ENCODE measurements around the gene DSG4. TPM values are rescaled to one million over a fixed set of nuclear protein-coding genes. Genes with fewer than 3 reads are reported as not detected.

Gene DSG4
- polyA plus RNA-seq, 2 of the 4 experiments (the other 2 are of a cell fraction): 0.03 TPM; not detected in 1

DNA sequence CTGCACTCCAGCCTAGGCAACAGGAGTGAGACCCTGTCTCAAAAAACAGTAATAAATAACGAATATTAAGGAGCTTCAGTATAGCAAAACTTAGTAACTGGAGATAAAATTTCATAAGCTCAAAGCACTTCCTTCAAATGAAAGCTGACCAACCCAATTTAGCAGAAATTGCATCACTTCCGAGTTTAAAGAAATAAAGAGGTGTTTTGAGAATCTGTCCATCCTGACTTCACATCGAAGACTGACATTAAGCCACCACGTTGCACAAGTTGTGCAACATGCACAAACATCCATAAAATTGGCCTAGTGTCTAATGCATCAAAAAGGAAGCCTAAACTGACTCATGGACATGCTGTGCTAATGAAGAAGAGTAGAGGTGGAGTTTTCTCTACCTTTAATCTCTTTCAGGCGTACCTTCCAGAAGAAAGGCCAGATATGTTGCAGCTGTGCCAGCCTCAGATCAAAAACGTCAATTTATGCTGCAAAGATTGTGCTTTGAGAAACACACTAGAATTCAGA, 63.3 kb downstream of the DSG4 start:
- Histone ChIP-seq H3K27ac (no peak overlapping the region), H3K4me3 (no peak overlapping the region), H3K9me3 (no peaks in the 10 kb centered on the region), H3K4me2 (no peak overlapping the region), H3K4me1 (no peaks in the 10 kb centered on the region)
- FAIRE-seq (no peak), DNase-seq (ENCODE audit: low read depth in 1 of 2, low spot score in 1 of 2) (no peak), ATAC-seq (no peak)
- CTCF ChIA-PET: interaction anchor here (0.7 to 0.8 kb wide), 2 partner anchors 13 to 15 kb away, joined by 3 to 4 read pairs; no protein-coding TSS in a partner anchor
- 63% methylated on average over 6 of the region's 6 CpGs for WGBS (ENCODE audit: missing lambda C conversion rate)
- POLR2A ChIA-PET: no interaction called here
- TF ChIP-seq, protein P1, sequence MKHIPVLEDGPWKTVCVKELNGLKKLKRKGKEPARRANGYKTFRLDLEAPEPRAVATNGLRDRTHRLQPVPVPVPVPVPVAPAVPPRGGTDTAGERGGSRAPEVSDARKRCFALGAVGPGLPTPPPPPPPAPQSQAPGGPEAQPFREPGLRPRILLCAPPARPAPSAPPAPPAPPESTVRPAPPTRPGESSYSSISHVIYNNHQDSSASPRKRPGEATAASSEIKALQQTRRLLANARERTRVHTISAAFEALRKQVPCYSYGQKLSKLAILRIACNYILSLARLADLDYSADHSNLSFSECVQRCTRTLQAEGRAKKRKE (CRISPR knock-in tag; IDR thresholded peaks at IDR 0.05; ENCODE audit: low read depth): no peak
- TF ChIP-seq JUNB (IDR thresholded peaks at IDR 0.05) (no peak), RARB (CRISPR knock-in tag; IDR thresholded peaks at IDR 0.05) (no peak), KDM1A (IDR thresholded peaks at IDR 0.05; ENCODE audit: low read depth) (no peak), ESRRA (IDR thresholded peaks at IDR 0.05; ENCODE audit: borderline replicate concordance, low read length) (no peak), EHF (CRISPR knock-in tag; IDR thresholded peaks at IDR 0.05) (no peak), TFCP2L1 (CRISPR knock-in tag; IDR thresholded peaks at IDR 0.05) (no peak), HDAC2 (IDR thresholded peaks at IDR 0.05) (no peak)

DNA sequence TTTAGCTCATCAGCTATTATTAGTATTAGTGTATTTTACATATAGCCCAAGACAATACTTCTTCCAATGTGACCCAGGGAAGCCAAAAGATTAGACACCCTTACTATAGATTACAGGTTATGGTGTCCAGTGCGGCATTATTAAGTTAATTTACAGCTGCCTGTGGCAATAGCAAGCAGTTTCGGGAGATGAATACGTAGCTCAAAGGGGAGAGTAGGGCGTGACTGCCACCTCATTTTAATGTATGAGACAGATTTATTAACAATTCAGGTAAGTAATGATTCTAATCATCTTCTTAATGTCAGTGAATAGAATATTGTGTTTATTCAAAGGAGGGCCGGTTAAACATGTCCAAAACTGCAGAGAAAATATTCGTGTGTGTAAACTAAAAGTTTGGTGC, 64.2 kb downstream of the DSG4 start:
- Histone ChIP-seq H3K27ac (no peak overlapping the region), H3K4me2 (no peak overlapping the region), H3K4me1 (no peaks in the 10 kb centered on the region), H3K9me3 (no peaks in the 10 kb centered on the region), H3K4me3 (no peak overlapping the region)
- no peak for ATAC-seq
- no peak for FAIRE-seq
- TF ChIP-seq, protein P2, sequence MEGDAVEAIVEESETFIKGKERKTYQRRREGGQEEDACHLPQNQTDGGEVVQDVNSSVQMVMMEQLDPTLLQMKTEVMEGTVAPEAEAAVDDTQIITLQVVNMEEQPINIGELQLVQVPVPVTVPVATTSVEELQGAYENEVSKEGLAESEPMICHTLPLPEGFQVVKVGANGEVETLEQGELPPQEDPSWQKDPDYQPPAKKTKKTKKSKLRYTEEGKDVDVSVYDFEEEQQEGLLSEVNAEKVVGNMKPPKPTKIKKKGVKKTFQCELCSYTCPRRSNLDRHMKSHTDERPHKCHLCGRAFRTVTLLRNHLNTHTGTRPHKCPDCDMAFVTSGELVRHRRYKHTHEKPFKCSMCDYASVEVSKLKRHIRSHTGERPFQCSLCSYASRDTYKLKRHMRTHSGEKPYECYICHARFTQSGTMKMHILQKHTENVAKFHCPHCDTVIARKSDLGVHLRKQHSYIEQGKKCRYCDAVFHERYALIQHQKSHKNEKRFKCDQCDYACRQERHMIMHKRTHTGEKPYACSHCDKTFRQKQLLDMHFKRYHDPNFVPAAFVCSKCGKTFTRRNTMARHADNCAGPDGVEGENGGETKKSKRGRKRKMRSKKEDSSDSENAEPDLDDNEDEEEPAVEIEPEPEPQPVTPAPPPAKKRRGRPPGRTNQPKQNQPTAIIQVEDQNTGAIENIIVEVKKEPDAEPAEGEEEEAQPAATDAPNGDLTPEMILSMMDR (IDR thresholded peaks at IDR 0.05): no peak
- TF ChIP-seq KDM1A (IDR thresholded peaks at IDR 0.05; ENCODE audit: low read depth): no peak
- no peak for TF ChIP-seq CHD2 (IDR thresholded peaks at IDR 0.05; ENCODE audit: low read length, partially characterized antibody)
- no peak for TF ChIP-seq RNF2 (IDR thresholded peaks at IDR 0.05; ENCODE audit: borderline replicate concordance, low read depth)
- ChIA-PET CTCF (interaction anchor here (0.8 to 0.9 kb wide), 2 partner anchors 16 to 68 kb away, joined by 3 to 4 read pairs; no protein-coding TSS in a partner anchor), POLR2A (no interaction called here)
- DNase-seq (ENCODE audit: low read depth in 1 of 2, low spot score in 1 of 2): no peak
- WGBS (ENCODE audit: missing lambda C conversion rate): 79% methylated on average over 6 of the region's 6 CpGs

DNA sequence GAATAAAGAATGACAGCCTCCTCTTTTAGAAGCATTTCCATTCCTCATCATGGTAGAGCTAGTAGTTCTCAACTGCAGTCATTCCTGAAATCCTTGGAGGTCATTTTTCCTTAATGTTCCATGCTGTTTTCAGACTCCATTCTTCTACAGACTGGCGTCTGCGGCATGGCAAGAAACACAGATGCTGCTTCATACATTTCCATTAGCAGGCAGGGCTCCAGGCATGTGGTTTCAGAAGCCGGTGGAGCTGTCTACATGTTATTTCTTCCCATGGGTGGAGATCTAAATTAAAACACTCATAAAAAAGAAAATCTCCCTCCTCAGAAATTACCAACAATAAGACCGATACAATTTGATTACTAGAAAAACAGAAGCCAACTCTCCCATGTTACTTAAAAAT, 64.9 kb downstream of the DSG4 start:
- Histone ChIP-seq H3K4me3 (no peak overlapping the region), H3K27ac (no peak overlapping the region), H3K4me2 (no peak overlapping the region), H3K4me1 (no peaks in the 10 kb centered on the region), H3K9me3 (no peaks in the 10 kb centered on the region)
- ATAC-seq (no peak), FAIRE-seq (no peak), DNase-seq (ENCODE audit: low read depth in 1 of 2, low spot score in 1 of 2) (no peak)
- CTCF ChIA-PET: no interaction called here
- TF ChIP-seq, protein P1 (CRISPR knock-in tag; IDR thresholded peaks at IDR 0.05; ENCODE audit: low read depth): no peak
- TF ChIP-seq SREBF2 (IDR thresholded peaks at IDR 0.05) (no peak), CBX8 (IDR thresholded peaks at IDR 0.05) (no peak)
- 93% methylated on average over 4 of the region's 4 CpGs for WGBS (ENCODE audit: missing lambda C conversion rate)
- POLR2A ChIA-PET: no interaction called here

DNA sequence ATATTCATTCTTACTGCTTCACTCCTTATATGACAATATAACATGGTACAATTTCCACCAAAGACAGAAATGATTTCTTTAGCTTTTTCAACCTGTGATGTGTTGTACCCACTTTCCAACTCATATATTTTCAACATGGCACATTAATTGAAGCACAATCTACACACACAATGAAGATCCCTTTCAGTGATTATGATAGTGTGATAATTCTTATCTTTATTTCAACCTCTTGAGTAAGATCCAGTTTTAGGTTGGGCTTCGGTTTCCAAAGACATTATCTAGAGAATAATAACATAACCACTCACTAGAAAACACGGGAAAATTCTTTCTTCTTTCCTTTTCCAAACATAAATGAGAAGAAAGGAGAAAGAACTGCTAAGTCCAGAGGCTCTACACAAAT, 67.6 kb downstream of the DSG4 start:
- TF ChIP-seq POLR2A (IDR thresholded peaks at IDR 0.05; ENCODE audit: low read length) (no peak), HEYL (CRISPR knock-in tag; IDR thresholded peaks at IDR 0.05) (no peak), NFE2L2 (conservative IDR thresholded peaks at IDR 0.05; ENCODE audit: low read length) (no peak)
- TF ChIP-seq, protein P3, sequence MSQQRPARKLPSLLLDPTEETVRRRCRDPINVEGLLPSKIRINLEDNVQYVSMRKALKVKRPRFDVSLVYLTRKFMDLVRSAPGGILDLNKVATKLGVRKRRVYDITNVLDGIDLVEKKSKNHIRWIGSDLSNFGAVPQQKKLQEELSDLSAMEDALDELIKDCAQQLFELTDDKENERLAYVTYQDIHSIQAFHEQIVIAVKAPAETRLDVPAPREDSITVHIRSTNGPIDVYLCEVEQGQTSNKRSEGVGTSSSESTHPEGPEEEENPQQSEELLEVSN (IDR thresholded peaks at IDR 0.05; ENCODE audit: borderline replicate concordance, low read depth): no peak
- no peak overlapping the region for H3K27ac ChIP-seq
- ChIA-PET CTCF (no interaction called here), POLR2A (no interaction called here)
- FAIRE-seq (no peak), DNase-seq (ENCODE audit: low read depth in 1 of 2, low spot score in 1 of 2) (no peak), ATAC-seq (no peak)
- no peak overlapping the region for H3K4me3 ChIP-seq
- H3K4me2 ChIP-seq: no peak overlapping the region
- WGBS (ENCODE audit: missing lambda C conversion rate): 31% methylated on average over 2 of the region's 2 CpGs
- no peaks in the 10 kb centered on the region for H3K4me1 ChIP-seq
- no peaks in the 10 kb centered on the region for H3K9me3 ChIP-seq
